ENCODE data around the gene RAB39A. TPM values are rescaled to one million over a fixed set of nuclear protein-coding genes. Genes with fewer than 3 reads are reported as not detected.

RAB39A gene
- total RNA-seq, 2 experiments from 2014 or later: 0.15 TPM; not detected in 1

DNA sequence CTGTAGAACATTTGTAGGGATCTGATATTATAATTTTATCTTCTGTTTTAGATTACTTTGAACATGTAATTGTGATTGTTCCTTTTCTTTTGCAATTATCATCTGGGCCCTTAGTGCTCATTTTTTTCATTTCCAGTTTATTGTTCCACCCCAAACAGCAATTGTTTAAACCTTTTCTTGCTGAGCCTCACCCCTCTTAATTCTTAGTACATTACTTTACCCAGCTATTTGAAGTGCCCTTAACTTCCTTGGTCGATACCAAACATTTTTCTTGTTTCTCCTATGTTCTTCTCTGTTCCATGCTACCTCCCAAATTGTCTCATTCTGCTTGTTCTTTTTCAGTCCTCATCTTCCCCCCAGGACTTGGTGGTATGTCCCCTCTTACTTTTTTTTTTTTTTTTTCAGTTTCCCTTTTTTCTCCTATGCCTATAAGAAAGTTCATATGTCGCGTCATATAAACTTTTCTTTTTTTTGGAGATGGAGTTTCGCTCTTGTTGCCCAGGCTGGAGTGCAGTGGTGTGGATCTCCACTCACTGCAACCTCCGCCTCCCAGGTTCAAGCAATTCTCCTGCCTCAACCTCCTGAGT lies 84.0 kb downstream of the RAB39A start:
- H3K27ac Mint-ChIP-seq: no peak overlapping the region
- H3K27me3 Mint-ChIP-seq: no peaks in the 10 kb centered on the region
- H3K4me1 Mint-ChIP-seq: peaks cover 27% of the 10 kb centered on the region
- DNase-seq: no peak
- POLR2A ChIA-PET: no interaction called here
- peaks cover 17% of the 10 kb centered on the region for H3K36me3 Mint-ChIP-seq (ENCODE audit: low read depth)
- CTCF ChIA-PET: no interaction called here
- no peak overlapping the region for H3K4me3 Mint-ChIP-seq
- no peaks in the 10 kb centered on the region for H3K9me3 Mint-ChIP-seq

Other genes starting within 250 kb of the RAB39A start
- not detected for gene SLN, start 216.4 kb upstream of the RAB39A start, total RNA-seq
- 1 to 10 TPM; 7.7 to 7.8 TPM for gene SLC35F2, start 69.7 kb upstream of the RAB39A start, total RNA-seq
- 10 to 100 TPM; 23.2 to 29.3 TPM for gene CUL5, start 80.5 kb downstream of the RAB39A start, total RNA-seq
- gene ACAT1, start 193.1 kb downstream of the RAB39A start, total RNA-seq: 10 to 100 TPM; 42.3 to 46.5 TPM

All from activated CD4-positive, alpha-beta T cell treated with anti-CD3 and anti-CD28 coated beads, Interleukin-2, amount 10 ng/mL, durations not matched to agents 7 days and 5 days (primary cell).